Measurements from ENCODE around the gene ELF1. TPM values are rescaled to one million over a fixed set of nuclear protein-coding genes. Genes with fewer than 3 reads are reported as not detected.

The ELF1 gene
- total RNA-seq, 1 experiment from 2014 or later = 28.5 TPM

- ChIA-PET POLR2A (no interaction called here), CTCF (no interaction called here)
- H3K27me3 ChIP-seq (ENCODE audit: control insufficient read depth, insufficient read depth, low read length) = no peaks in the 10 kb centered on the region
- in situ Hi-C loops (cut with HindIII; ENCODE audit: low pct_unique_long_range_greater_than_20kb, low sequenced_read_pairs) = no loop called here
- H3K4me1 ChIP-seq (ENCODE audit: control insufficient read depth, insufficient read depth, low read length) = no peaks in the 10 kb centered on the region
- intact Hi-C loops (cut with micrococcal nuclease; ENCODE audit: unreplicated experiment) = no loop called here
- H3K9me3 ChIP-seq (ENCODE audit: control insufficient read depth, insufficient read depth, low read depth, low read length) = no peaks in the 10 kb centered on the region
- no peak for TF ChIP-seq TCF7L2 (IDR thresholded peaks at IDR 0.05; ENCODE audit: low read depth, low read length)
- no peak for TF ChIP-seq REST (IDR thresholded peaks at IDR 0.05; ENCODE audit: insufficient read depth in 1 of 2, low read depth in 2 of 2, low read length in 1 of 2)
- TF ChIP-seq SIN3A (IDR thresholded peaks at IDR 0.05; ENCODE audit: borderline replicate concordance, insufficient read depth, low read depth, low read length) = no peak
- no peak for TF ChIP-seq CTCF (IDR thresholded peaks at IDR 0.05)
- TF ChIP-seq POLR2AphosphoS5 (IDR thresholded peaks at IDR 0.05; ENCODE audit: low read depth, low read length) = no peak
- H3K36me3 ChIP-seq (ENCODE audit: control insufficient read depth, insufficient read depth, low read length) = 0 out of 2 replicates have a peak, but pooled peaks cover 3% of the 10 kb centered on the region
- DNase-seq (ENCODE audit: low read depth, low spot score) = no peak
- H3K27ac ChIP-seq (ENCODE audit: low read length) = no peak overlapping the region
- ATAC-seq = no peak
- BruUV-seq (replicated peaks) = no TSS peak
- no peak overlapping the region for H3K4me3 ChIP-seq (ENCODE audit: low read depth in 2 of 2, low read length in 2 of 2)
Observed at GRCh38 chr13:40943073-40943472, 76.0 kb downstream of the ELF1 start.

GRCh38 chr13:40941581-40941980 is 77.5 kb downstream of the ELF1 start:
- intact Hi-C loops (cut with micrococcal nuclease; ENCODE audit: unreplicated experiment) = no loop called here
- H3K4me3 ChIP-seq (ENCODE audit: low read depth in 2 of 2, low read length in 2 of 2) = no peak overlapping the region
- POLR2A ChIA-PET = interaction anchor here (0.7 kb wide), 1 partner anchor 78 kb away, joined by 3 read pairs; no protein-coding TSS in a partner anchor
- no peak overlapping the region for H3K27ac ChIP-seq (ENCODE audit: low read length)
- DNase-seq (ENCODE audit: low read depth, low spot score) = no peak
- no TSS peak for BruUV-seq (replicated peaks)
- no peak for ATAC-seq
- H3K9me3 ChIP-seq (ENCODE audit: control insufficient read depth, insufficient read depth, low read depth, low read length) = no peaks in the 10 kb centered on the region
- TF ChIP-seq POLR2AphosphoS5 (IDR thresholded peaks at IDR 0.05; ENCODE audit: low read depth, low read length) = no peak
- TF ChIP-seq SIN3A (IDR thresholded peaks at IDR 0.05; ENCODE audit: borderline replicate concordance, insufficient read depth, low read depth, low read length) = no peak
- in situ Hi-C loops (cut with HindIII; ENCODE audit: low pct_unique_long_range_greater_than_20kb, low sequenced_read_pairs) = no loop called here
- 0 out of 2 replicates have a peak, but pooled peaks cover 3% of the 10 kb centered on the region for H3K36me3 ChIP-seq (ENCODE audit: control insufficient read depth, insufficient read depth, low read length)
- no peaks in the 10 kb centered on the region for H3K27me3 ChIP-seq (ENCODE audit: control insufficient read depth, insufficient read depth, low read length)
- H3K4me1 ChIP-seq (ENCODE audit: control insufficient read depth, insufficient read depth, low read length) = no peaks in the 10 kb centered on the region
- CTCF ChIA-PET = no interaction called here

- H3K9me3 ChIP-seq (ENCODE audit: control insufficient read depth, insufficient read depth, low read depth, low read length) = no peaks in the 10 kb centered on the region
- POLR2A ChIA-PET = no interaction called here
- TF ChIP-seq POLR2AphosphoS5 (IDR thresholded peaks at IDR 0.05; ENCODE audit: low read depth, low read length) (no peak), TCF7L2 (IDR thresholded peaks at IDR 0.05; ENCODE audit: low read depth, low read length) (no peak), REST (IDR thresholded peaks at IDR 0.05; ENCODE audit: insufficient read depth in 1 of 2, low read depth in 2 of 2, low read length in 1 of 2) (no peak), CTCF (IDR thresholded peaks at IDR 0.05) (no peak), SIN3A (IDR thresholded peaks at IDR 0.05; ENCODE audit: borderline replicate concordance, insufficient read depth, low read depth, low read length) (no peak)
- CTCF ChIA-PET = interaction anchor here (0.6 kb wide), 1 partner anchor 95 kb away, joined by 3 read pairs; no protein-coding TSS in a partner anchor
- 0 out of 2 replicates have a peak, but pooled peaks cover 3% of the 10 kb centered on the region for H3K36me3 ChIP-seq (ENCODE audit: control insufficient read depth, insufficient read depth, low read length)
- BruUV-seq (replicated peaks) = no TSS peak
- no peak for DNase-seq (ENCODE audit: low read depth, low spot score)
- intact Hi-C loops (cut with micrococcal nuclease; ENCODE audit: unreplicated experiment) (no loop called here), in situ Hi-C loops (cut with HindIII; ENCODE audit: low pct_unique_long_range_greater_than_20kb, low sequenced_read_pairs) (no loop called here)
- H3K27me3 ChIP-seq (ENCODE audit: control insufficient read depth, insufficient read depth, low read length) = no peaks in the 10 kb centered on the region
- no peaks in the 10 kb centered on the region for H3K4me1 ChIP-seq (ENCODE audit: control insufficient read depth, insufficient read depth, low read length)
- no peak for ATAC-seq
- no peak overlapping the region for H3K4me3 ChIP-seq (ENCODE audit: low read depth in 2 of 2, low read length in 2 of 2)
- no peak overlapping the region for H3K27ac ChIP-seq (ENCODE audit: low read length)
Observed at GRCh38 chr13:40940841-40941240, 78.3 kb downstream of the ELF1 start.

Measured in Panc1 (cell line).